ENCODE measurements around the gene CCDC9.
A peak's percentile ranks its signal among the peaks of the same experiment; 100 is the strongest.
"Not testable (repeated sequence)": the region's sequence is repeated elsewhere in the genome, so short reads cannot be mapped to it uniquely, and the experiment has no call there.

The CCDC9 gene

GRCh38 chr19:47232422-47233211 is 23.7 kb upstream of the CCDC9 start:
- DNase-seq = no peak

GRCh38 chr19:47236072-47236675 is 20.2 kb upstream of the CCDC9 start:
- no peak for DNase-seq

- DNase-seq = peak; percentile 38
Measured at GRCh38 chr19:47239152-47239551, 17.2 kb upstream of the CCDC9 start.

- DNase-seq = peak; percentile 89
Measured at GRCh38 chr19:47239610-47240296, 16.6 kb upstream of the CCDC9 start.

GRCh38 chr19:47240556-47240955 is 15.8 kb upstream of the CCDC9 start:
- no peak for DNase-seq

GRCh38 chr19:47240996-47241918 is 15.1 kb upstream of the CCDC9 start:
- DNase-seq = peak; percentile 94

GRCh38 chr19:47241919-47242577 is 14.3 kb upstream of the CCDC9 start:
- DNase-seq = no peak

GRCh38 chr19:47243364-47243775 is 13.0 kb upstream of the CCDC9 start:
- DNase-seq = no peak

GRCh38 chr19:47243776-47244547 is 12.4 kb upstream of the CCDC9 start:
- peak; percentile 94 for DNase-seq

GRCh38 chr19:47247308-47247990 is 8.9 kb upstream of the CCDC9 start:
- DNase-seq = peak; percentile 84

GRCh38 chr19:47253016-47253415 is 3.3 kb upstream of the CCDC9 start:
- not testable (repeated sequence) for DNase-seq

- DNase-seq = no peak
Measured at GRCh38 chr19:47253467-47253881, 2.9 kb upstream of the CCDC9 start.

- no peak for DNase-seq
Measured at GRCh38 chr19:47253970-47254369, 2.4 kb upstream of the CCDC9 start.

GRCh38 chr19:47256693-47257410 is 527 bp downstream of the CCDC9 start:
- peak; percentile 99 for DNase-seq

- DNase-seq = no peak
Measured at GRCh38 chr19:47257411-47258169, 1.3 kb downstream of the CCDC9 start.

GRCh38 chr19:47258434-47258833 is 2.1 kb downstream of the CCDC9 start:
- DNase-seq = no peak

GRCh38 chr19:47258895-47259555 is 2.7 kb downstream of the CCDC9 start:
- DNase-seq = no peak

- no peak for DNase-seq
Measured at GRCh38 chr19:47260476-47260875, 4.2 kb downstream of the CCDC9 start.
